Activated CD4-positive, alpha-beta T cell treated with anti-CD3 and anti-CD28 coated beads, Interleukin-2, amount 50 U/mL, for 24 hours (primary cell): Measurements from ENCODE around the gene SOS1.
A peak's percentile ranks its signal among the peaks of the same experiment; 100 is the strongest.
"Not testable (repeated sequence)": the region's sequence is repeated elsewhere in the genome, so short reads cannot be mapped to it uniquely, and the experiment has no call there.

ENCODE experiments used
- DNase-seq, 2 donors: peaks; one replicate each; pipeline ENCODE4 v3.0.0-alpha.2; 2020; ENCODE audit warnings: low read depth in 1 of 2, low spot score in 1 of 2

The SOS1 gene

GRCh38 chr2:39120771-39121522 is at the start of gene SOS1:
Gene SOS1 (minus strand): TSS chr2:39121051. CDS start chr2:39120422, 629 bp downstream.
- peak; percentile 82 to 91 for DNase-seq

- DNase-seq: no peak
Measured at GRCh38 chr2:39164089-39164488, 43.2 kb upstream of the SOS1 start.

- DNase-seq: no peak
Measured at GRCh38 chr2:39160982-39161381, 40.1 kb upstream of the SOS1 start.

- DNase-seq: no peak
Measured at GRCh38 chr2:39159283-39159682, 38.4 kb upstream of the SOS1 start.

GRCh38 chr2:39158351-39158750 is 37.5 kb upstream of the SOS1 start:
- no peak for DNase-seq

- no peak for DNase-seq
Measured at GRCh38 chr2:39156846-39157245, 36.0 kb upstream of the SOS1 start.

- no peak for DNase-seq
Measured at GRCh38 chr2:39156107-39156506, 35.3 kb upstream of the SOS1 start.

GRCh38 chr2:39155573-39155972 is 34.7 kb upstream of the SOS1 start:
- not testable (repeated sequence) for DNase-seq

GRCh38 chr2:39154944-39155343 is 34.1 kb upstream of the SOS1 start:
- DNase-seq: no peak

GRCh38 chr2:39153312-39153711 is 32.5 kb upstream of the SOS1 start:
- no peak for DNase-seq

- DNase-seq: no peak
Measured at GRCh38 chr2:39152504-39152903, 31.7 kb upstream of the SOS1 start.

GRCh38 chr2:39150890-39151497 is 30.1 kb upstream of the SOS1 start:
- no peak for DNase-seq

GRCh38 chr2:39150102-39150562 is 29.3 kb upstream of the SOS1 start:
- DNase-seq: no peak

- no peak for DNase-seq
Measured at GRCh38 chr2:39146630-39147029, 25.8 kb upstream of the SOS1 start.

- DNase-seq: no peak
Measured at GRCh38 chr2:39145906-39146421, 25.1 kb upstream of the SOS1 start.

GRCh38 chr2:39144416-39144815 is 23.6 kb upstream of the SOS1 start:
- no peak for DNase-seq

GRCh38 chr2:39142904-39143605 is 22.2 kb upstream of the SOS1 start:
- DNase-seq: no peak

GRCh38 chr2:39141334-39142271 is 20.8 kb upstream of the SOS1 start:
- DNase-seq: no peak

GRCh38 chr2:39140948-39141333 is 20.1 kb upstream of the SOS1 start:
- not testable (repeated sequence) for DNase-seq

GRCh38 chr2:39140322-39140847 is 19.5 kb upstream of the SOS1 start:
- DNase-seq: no peak
